AML-193 (cell line): ENCODE measurements around the gene FAM120A.
"Not testable (repeated sequence)": the region's sequence is repeated elsewhere in the genome, so short reads cannot be mapped to it uniquely, and the experiment has no call there.

ENCODE experiments used
- DNase-seq, 2 experiments: peaks; one replicate each; lab custom pipeline; 2025; lab: John Stamatoyannopoulos, UW

FAM120A gene, protein sequence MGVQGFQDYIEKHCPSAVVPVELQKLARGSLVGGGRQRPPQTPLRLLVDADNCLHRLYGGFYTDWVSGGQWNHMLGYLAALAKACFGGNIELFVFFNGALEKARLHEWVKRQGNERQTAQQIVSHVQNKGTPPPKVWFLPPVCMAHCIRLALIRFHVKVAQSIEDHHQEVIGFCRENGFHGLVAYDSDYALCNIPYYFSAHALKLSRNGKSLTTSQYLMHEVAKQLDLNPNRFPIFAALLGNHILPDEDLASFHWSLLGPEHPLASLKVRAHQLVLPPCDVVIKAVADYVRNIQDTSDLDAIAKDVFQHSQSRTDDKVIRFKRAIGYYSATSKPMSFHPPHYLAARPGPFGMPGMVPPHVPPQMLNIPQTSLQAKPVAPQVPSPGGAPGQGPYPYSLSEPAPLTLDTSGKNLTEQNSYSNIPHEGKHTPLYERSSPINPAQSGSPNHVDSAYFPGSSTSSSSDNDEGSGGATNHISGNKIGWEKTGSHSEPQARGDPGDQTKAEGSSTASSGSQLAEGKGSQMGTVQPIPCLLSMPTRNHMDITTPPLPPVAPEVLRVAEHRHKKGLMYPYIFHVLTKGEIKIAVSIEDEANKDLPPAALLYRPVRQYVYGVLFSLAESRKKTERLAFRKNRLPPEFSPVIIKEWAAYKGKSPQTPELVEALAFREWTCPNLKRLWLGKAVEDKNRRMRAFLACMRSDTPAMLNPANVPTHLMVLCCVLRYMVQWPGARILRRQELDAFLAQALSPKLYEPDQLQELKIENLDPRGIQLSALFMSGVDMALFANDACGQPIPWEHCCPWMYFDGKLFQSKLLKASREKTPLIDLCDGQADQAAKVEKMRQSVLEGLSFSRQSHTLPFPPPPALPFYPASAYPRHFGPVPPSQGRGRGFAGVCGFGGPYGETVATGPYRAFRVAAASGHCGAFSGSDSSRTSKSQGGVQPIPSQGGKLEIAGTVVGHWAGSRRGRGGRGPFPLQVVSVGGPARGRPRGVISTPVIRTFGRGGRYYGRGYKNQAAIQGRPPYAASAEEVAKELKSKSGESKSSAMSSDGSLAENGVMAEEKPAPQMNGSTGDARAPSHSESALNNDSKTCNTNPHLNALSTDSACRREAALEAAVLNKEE

GRCh38 chr9:93450945-93451815, at the start of gene FAM120A:
Gene FAM120A (plus strand): TSS chr9:93451685. CDS start chr9:93451916, 231 bp downstream.
- peak; percentile 50 to 55 for DNase-seq

DNA sequence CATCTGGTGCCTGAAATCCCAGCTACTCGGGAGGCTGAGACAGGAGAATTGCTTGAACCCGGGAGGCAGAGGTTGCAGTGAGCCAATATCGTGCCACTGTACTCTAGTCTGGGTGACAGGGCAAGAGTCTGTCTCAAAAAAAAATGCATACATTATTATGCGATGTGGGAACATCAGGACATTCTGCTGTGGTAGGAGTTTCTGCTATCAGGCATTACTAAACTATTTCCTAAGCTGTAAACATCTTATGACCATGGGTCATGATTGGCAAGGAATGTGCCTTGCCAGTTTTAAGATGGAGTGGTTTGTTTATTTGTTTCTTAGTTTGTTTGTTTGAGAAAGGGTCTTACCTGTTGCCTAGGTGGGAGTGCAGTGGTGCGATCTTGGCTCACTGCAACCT, 45.1 kb upstream of the FAM120A start:
- no peak for DNase-seq

DNA sequence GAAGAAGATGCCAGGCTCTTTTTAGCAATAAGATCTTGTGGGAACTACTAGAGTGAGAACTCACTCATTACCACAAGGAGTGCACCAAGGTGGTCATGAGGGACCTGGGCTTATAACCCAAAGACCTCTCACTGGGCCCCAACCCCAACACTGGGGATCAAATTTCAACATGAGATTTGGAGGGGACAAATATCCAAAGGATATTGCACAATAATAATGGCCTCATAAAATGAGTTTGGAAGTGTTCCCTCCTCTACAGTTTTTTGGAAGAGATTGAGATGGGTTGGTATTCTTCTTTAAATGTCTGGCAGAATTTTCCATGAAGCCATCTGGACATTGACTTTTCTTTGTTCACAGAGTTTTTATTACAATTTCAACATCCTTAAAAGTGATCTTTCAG, 38.0 kb upstream of the FAM120A start:
- DNase-seq, result no peak

DNA sequence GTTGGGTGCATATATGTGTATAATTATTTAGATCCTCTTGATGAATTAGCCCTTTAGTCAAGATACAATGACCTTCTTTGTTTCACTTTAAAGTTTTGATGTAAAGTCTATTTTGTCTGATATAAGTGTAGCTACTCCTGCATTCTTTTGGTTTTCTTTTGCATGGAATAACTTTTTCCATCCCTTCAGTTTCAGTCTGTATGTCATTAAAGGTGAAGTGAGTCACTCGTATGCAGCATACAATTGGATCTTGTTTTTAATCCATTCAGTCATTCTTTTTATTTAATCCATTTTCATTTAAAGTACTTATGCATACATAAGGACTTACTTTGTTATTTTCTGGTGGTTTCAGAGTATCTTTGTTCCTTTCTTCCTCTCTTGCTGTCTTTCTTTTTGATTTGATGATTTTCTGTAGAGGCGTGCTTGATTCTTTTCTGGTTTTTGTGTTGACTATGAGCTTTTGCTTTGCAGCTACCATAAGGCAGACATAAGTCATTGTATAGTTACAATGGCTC, 36.3 kb upstream of the FAM120A start:
- no peak for DNase-seq

- DNase-seq, result no peak
Measured at GRCh38 chr9:93416530-93417235, 34.8 kb upstream of the FAM120A start.

GRCh38 chr9:93417538-93417937, 33.9 kb upstream of the FAM120A start:
- DNase-seq, result no peak

DNA sequence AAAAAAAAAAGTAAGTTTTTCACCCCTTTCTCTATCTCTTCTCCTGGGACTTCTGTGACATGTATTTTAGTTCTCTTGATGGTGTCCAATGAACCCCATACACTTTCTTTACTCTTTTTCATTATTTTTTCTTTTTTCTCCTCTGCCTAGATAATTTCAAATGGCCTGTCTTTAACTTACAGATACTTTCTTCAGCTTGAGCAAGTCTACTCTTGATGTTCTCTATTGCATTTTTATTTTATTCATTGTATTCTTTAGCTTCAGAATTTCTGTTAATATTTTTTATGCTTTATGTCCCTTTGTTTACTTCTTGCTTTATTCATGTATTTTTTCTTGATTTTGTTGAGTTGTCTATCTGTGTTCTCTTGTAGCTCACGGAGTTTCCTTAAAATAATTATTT, 32.5 kb upstream of the FAM120A start:
- no peak for DNase-seq

- no peak for DNase-seq
Measured at GRCh38 chr9:93422977-93423616, 28.4 kb upstream of the FAM120A start.

DNA sequence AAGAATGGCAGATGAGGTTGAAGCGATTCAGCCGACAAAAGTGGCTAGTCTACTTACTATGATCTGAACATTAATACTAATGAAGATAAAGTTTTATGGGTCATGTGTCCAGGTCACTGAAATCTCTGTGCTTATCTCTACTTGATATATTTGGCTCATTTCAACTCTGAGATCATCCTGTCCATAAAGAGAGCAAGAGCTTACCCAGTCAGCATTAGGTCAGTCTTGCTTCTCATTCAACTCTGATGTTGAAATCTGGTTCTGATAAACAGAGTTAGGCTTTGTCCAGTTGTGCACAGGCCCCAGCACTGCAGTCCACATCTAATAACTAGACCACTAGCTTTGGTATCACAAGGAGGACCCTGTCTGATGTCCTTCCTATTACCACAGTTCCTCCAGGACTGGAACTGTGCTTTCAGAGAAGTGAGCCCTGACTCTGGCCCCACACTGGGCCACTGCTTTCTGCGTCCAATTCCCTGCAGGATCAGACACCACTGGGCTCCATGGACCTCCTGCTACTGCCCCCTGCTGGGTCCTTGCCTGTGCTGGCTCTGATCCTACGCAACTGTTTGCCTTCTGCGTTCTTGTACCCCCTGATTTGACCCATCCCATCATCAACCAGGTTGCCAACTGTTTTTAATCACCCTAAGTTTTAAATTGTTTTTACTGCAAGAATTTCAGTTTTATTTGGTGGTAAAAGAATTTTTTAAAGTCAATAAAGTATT, 23.7 kb upstream of the FAM120A start:
- no peak for DNase-seq

DNA sequence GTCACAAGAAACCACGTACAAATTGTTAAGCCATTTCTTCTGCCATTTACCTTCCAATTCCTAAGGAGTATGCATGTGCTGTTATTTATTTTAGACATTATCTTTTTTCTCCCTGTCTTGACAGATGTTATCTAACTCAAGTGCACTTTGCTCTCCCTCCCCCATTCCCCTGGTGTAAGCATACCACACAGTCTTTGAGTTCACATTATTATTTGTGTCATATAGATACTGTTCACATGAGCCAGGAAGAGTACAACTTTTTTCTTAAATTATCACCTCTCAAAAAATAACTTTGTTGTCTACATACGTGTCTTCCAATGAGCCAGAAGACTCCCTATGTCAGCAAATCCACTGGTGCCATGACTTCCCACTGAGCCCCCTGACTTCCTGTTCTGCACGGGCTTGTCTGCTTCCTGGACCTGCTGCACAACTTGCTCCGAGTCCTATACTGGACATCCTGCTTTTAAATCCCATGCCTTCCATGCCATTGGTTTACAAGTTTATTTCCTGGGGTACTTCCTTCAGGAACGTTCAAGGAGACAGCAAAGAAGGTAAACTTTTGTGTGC, 19.9 kb upstream of the FAM120A start:
- no peak for DNase-seq

DNA sequence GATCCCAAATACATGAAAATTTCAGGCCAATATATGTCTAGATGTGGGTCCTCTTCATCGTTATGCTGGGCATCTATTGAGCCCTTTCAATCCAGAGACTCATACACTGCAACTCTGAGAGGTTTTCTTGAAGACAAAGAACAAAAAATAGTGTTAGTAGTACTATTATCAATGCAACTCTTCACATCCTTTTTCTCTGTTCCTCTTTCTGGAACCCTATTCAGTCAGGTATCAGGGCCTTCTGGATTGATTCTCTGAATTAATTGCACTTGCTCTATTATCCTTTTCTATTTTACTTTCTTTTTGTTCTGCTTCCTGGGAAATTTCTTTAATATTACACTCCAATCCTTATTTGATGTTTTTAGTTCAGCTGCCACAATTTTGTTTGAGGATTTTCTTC, 18.5 kb upstream of the FAM120A start:
- DNase-seq, result no peak

DNA sequence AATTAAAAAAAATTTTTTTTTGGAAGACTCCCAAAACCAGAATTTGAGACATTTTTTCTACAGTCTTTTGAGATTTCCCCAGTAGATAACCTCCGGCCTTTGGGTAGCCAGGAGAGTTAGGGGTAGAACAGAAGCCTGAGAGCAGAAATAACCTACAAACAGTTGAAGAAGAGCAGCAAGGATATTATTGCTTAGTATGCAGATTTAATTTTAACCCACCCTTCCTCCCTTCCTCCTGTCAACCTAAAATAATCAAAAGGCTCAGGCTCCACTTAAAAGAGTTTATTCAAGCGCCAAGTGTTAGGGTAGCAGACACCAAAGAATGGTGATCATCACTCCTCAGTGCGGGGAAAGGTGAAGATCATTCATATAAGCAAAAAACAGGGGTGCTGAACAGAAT, 17.4 kb upstream of the FAM120A start:
- no peak for DNase-seq

DNA sequence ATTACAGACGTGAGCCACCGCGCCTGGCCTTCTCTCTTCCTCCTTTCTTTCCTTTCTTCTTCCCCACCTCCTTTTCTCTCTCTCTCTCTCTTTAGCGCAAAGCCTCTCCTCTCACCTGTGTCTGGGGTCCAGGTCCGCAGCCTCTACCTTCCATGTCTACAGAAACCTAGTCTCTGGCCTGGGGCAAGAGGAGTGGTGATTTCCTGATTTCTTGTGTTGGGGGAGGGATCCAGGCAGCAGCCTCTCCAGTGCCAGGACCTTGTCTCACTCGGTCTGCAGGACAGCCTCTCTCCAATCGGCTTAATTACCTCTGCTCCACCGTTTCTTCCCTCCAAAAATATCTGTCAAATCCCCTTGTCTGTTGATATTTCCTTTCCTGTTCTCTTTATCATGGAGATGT, 16.1 kb upstream of the FAM120A start:
- DNase-seq, result no peak

- no peak for DNase-seq
Measured at GRCh38 chr9:93436218-93436617, 15.3 kb upstream of the FAM120A start.

DNA sequence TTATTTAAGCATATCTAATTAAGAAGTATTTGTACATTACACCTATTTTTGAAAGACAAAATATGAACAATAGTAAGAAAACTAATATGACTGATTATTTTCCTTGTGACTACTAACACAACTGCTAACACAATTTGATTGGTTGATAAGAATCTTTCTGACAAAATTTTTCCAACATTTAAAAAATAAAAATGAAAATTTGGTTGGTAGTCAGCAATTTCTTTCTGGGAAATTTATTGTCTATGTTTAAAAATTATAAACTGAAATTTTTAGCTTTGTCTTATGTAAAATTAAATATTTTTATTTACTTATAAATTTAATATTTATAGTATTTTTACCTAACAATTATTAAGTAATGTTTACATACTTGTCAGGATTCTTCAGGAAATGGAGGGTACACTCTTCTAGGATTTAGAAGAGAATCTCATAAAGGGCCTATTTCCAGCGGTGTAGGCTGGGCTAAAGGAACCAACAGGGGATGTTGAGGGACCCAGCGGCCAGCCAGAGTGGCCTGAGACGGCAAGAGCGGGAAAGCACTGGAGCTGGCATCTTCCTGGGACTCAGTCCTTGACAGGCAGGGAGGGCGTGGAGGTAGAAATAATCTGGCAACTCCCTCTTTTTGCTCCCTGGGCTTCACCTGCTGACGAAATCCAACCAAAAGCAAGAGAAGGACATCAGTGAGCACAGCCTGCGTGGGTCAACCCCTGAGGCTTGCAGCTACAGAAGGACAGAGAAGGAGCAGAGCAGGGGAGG, 14.7 kb upstream of the FAM120A start:
- no peak for DNase-seq

- DNase-seq, result no peak
Measured at GRCh38 chr9:93437996-93438395, 13.5 kb upstream of the FAM120A start.

- DNase-seq, result not testable (repeated sequence)
Measured at GRCh38 chr9:93439301-93439700, 12.2 kb upstream of the FAM120A start.

DNA sequence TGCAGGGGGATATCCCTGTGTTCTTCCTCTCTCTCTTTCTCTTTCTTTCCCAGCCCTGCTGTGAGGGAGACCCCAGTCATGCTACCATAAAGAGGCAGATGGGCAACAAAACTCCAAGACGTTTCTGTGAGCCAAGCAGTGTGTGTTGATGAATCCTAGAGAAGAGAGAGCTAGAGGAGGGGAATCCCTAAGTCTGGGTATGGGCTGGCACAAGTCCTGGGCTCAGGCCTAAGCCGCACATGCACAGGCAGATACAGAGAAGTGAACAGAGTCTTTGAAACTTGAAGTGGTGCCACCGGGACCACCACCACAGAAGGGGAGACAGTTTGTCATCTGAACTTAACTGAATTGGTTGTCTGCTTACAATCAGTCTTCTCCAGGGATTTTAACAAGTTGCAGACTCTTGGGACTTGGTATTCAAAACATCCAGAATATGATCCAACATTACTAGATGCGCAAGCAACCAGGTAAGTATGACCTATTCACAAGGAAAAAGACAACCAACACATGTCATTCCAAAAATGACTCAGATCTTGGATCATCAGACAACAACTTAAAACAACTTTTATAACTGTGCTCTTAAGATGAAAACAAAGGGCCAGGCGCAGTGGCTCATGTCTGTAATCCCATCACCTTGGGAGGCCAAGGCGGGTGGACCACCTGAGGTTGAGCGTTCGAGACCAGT, 10.4 kb upstream of the FAM120A start:
- DNase-seq, result no peak
